ENCODE measurements around the gene GPATCH3.

GPATCH3 gene

GRCh38 chr1:26848499-26848898 lies 51.8 kb downstream of the GPATCH3 start:
- TF ChIP-seq POLR2AphosphoS5 (IDR thresholded peaks at IDR 0.05; ENCODE audit: low read depth, low read length) (no peak), REST (IDR thresholded peaks at IDR 0.05; ENCODE audit: insufficient read depth in 1 of 2, low read depth in 2 of 2, low read length in 2 of 2) (no peak), TAF1 (IDR thresholded peaks at IDR 0.05; ENCODE audit: borderline replicate concordance, insufficient read depth, low read length) (no peak), FOXP2 (optimal IDR thresholded peaks at IDR 0.05; ENCODE audit: borderline replicate concordance, extremely low read depth, extremely low read length, insufficient read depth) (no peak), SIN3A (IDR thresholded peaks at IDR 0.05; ENCODE audit: borderline replicate concordance, insufficient read depth, low read length) (no peak)

- TF ChIP-seq POLR2AphosphoS5 (IDR thresholded peaks at IDR 0.05; ENCODE audit: low read depth, low read length) (no peak), REST (IDR thresholded peaks at IDR 0.05; ENCODE audit: insufficient read depth in 1 of 2, low read depth in 2 of 2, low read length in 2 of 2) (no peak), SIN3A (IDR thresholded peaks at IDR 0.05; ENCODE audit: borderline replicate concordance, insufficient read depth, low read length) (no peak), FOXP2 (optimal IDR thresholded peaks at IDR 0.05; ENCODE audit: borderline replicate concordance, extremely low read depth, extremely low read length, insufficient read depth) (no peak), TAF1 (IDR thresholded peaks at IDR 0.05; ENCODE audit: borderline replicate concordance, insufficient read depth, low read length) (no peak)
Observed at GRCh38 chr1:26844424-26845196, 55.7 kb downstream of the GPATCH3 start.

Data from PFSK-1 (cell line).